Left lung (tissue), 10 donors: ENCODE measurements around the gene ANKLE2. TPM values are rescaled to one million over a fixed set of nuclear protein-coding genes. Genes with fewer than 3 reads are reported as not detected.
A peak's percentile ranks its signal among the peaks of the same experiment; 100 is the strongest.

ENCODE experiments used
- ATAC-seq: fragments of 200-7000 bp; cut with Tn5 transposase; one replicate; pipeline ENCODE4 v1.9.1; 2020; ENCODE audit warnings: moderate library complexity
- DNase-seq, 4 donors: peaks; one replicate each; pipeline ENCODE4 v3.0.0-alpha.2; 2013 to 2020
- H3K27ac ChIP-seq, 2 donors: fragments of 200-600 bp; sonication (generic) in 1 of 2; one replicate each; pipeline versions ENCODE4 v1.5.0 to v1.8.0; 2020 to 2021
- H3K27me3 ChIP-seq, 2 donors: fragments of 200-600 bp; sonication (generic) in 1 of 2; one replicate each; pipeline versions ENCODE4 v1.5.0 to v1.8.0; 2020 to 2021
- H3K36me3 ChIP-seq, 2 donors: fragments of 200-600 bp; sonication (generic) in 1 of 2; one replicate each; pipeline versions ENCODE4 v1.5.0 to v1.8.0; 2020 to 2021
- H3K4me1 ChIP-seq, 2 donors: fragments of 200-600 bp; one replicate each; pipeline ENCODE4 v1.8.0; 2021
- H3K4me3 ChIP-seq, 2 donors: fragments of 200-600 bp; sonication (generic) in 1 of 2; one replicate each; pipeline versions ENCODE4 v1.5.0 to v1.8.0; 2020 to 2021; ENCODE audit warnings: mild to moderate bottlenecking in 1 of 2
- H3K9me3 ChIP-seq, 2 donors: fragments of 200-600 bp; sonication (generic) in 1 of 2; one replicate each; pipeline versions ENCODE4 v1.5.0 to v1.8.0; 2020 to 2021
- intact Hi-C, 2 donors: fragments of 100-400 bp; cut with DNase I; formaldehyde crosslinking; loops; one replicate each; pipeline versions ENCODE4 v1.11.2 to v1.14.2; 2022
- polyA plus RNA-seq, 6 donors: library from polyadenylated mRNA; unstranded; fragments of 120-200 nt; gene quantifications; one replicate each; pipeline ENCODE4 v1.2.1, GENCODE V29; 2013; ENCODE audit not compliant: insufficient read length in 6 of 6
- total RNA-seq, 2 donors: library from RNA; stranded (reverse); fragmentation: NEBNext Ultra II Directional; extraction: Animal tissue kit (Norgen Biotek cat#: 25700); gene quantifications; one replicate each; pipeline ENCODE4 v1.2.1, GENCODE V29; 2021
- TF ChIP-seq, protein P1 (sequence below), 2 donors: fragments of 200-600 bp; sonication (generic) in 1 of 2; IDR thresholded peaks; one replicate each; pipeline versions ENCODE4 v1.5.0 to v1.8.0; 2021; ENCODE audit warnings: antibody characterized with exemption in 2 of 2
- donor health status: DM: no; HTN: yes; CAD: no.
- donor health status: DM: no; HTN: no; CAD: no.

ANKLE2 gene
- total and polyA plus RNA-seq, 8 donors: 59.3 to 84.9 (median 78.1) TPM

DNA sequence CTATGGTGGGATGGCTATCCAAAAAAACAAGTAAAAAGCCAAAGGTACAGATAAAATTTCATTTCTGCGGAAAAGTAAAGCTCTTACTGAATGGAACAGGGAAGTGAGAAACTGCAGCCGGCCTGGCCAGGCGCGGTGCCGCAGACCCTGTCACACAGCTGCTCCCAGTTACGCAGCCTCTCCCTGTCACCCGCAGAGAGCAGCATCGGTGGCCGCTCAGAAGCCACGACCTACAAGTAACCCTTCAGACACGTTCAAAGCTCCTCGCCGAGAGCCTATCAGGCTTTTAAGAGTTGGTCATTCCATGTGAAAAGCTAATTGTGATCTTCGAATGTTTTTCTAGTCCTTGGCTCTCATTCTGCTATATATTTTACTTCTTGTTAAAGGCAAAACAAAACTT lies 11.0 kb upstream of the ANKLE2 start:
- Histone ChIP-seq H3K27me3 (no peaks in the 10 kb centered on the region), H3K9me3 (no peaks in the 10 kb centered on the region), H3K4me1 (peaks cover 0 to 44% of the 10 kb centered on the region in 2 donors), H3K27ac (peak overlapping the region in 1 of 2 donors; percentile 37), H3K4me3 (no peak overlapping the region), H3K36me3 (peaks cover 0 to 85% of the 10 kb centered on the region in 2 donors)
- intact Hi-C loops: no loop called here
- TF ChIP-seq, protein P1, sequence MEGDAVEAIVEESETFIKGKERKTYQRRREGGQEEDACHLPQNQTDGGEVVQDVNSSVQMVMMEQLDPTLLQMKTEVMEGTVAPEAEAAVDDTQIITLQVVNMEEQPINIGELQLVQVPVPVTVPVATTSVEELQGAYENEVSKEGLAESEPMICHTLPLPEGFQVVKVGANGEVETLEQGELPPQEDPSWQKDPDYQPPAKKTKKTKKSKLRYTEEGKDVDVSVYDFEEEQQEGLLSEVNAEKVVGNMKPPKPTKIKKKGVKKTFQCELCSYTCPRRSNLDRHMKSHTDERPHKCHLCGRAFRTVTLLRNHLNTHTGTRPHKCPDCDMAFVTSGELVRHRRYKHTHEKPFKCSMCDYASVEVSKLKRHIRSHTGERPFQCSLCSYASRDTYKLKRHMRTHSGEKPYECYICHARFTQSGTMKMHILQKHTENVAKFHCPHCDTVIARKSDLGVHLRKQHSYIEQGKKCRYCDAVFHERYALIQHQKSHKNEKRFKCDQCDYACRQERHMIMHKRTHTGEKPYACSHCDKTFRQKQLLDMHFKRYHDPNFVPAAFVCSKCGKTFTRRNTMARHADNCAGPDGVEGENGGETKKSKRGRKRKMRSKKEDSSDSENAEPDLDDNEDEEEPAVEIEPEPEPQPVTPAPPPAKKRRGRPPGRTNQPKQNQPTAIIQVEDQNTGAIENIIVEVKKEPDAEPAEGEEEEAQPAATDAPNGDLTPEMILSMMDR (IDR thresholded peaks at IDR 0.05): no peak
- peak; percentile 13 for ATAC-seq
- no peak for DNase-seq

DNA sequence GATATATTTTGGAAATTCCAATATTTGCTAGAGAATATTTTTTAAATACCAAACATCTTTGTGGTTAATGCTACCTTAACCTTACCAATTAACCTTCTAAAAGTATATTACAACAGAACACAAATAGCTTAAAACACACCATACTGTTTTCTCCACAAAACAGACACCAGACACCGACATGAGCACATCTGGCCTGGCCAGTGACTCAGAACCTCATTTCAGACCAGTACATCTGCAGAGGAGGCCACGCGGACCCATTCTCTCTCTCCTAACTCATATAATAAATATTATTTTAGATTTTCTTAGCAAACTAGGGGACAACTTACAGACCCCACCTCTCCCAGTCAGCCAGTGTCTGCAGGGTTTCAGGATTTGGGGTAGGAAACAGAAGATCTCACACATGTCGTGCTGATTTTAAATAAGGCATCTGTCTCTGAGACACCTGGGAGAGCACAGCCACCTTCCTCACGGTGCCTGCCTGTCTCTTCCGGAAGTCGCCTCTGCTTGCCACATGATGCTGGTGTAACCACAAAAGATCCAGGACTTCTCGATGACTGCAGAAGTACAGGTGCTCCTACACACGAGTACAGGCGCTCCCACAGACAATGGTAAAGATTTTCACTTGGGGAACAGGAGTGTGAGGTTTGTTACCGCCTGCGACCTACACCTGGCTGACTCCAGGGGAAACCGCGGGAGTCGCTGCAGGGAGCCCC lies 9.7 kb upstream of the ANKLE2 start:
- H3K4me1 ChIP-seq: peaks cover 3 to 57% of the 10 kb centered on the region in 2 donors
- H3K9me3 ChIP-seq: no peaks in the 10 kb centered on the region
- intact Hi-C loops: no loop called here
- no peak overlapping the region for H3K4me3 ChIP-seq
- H3K36me3 ChIP-seq: peaks cover 0 to 71% of the 10 kb centered on the region in 2 donors
- H3K27ac ChIP-seq: peak overlapping the region in 1 of 2 donors; percentile 94
- H3K27me3 ChIP-seq: no peaks in the 10 kb centered on the region
- no peak for DNase-seq
- TF ChIP-seq, protein P1 (IDR thresholded peaks at IDR 0.05): no peak
- ATAC-seq: no peak

DNA sequence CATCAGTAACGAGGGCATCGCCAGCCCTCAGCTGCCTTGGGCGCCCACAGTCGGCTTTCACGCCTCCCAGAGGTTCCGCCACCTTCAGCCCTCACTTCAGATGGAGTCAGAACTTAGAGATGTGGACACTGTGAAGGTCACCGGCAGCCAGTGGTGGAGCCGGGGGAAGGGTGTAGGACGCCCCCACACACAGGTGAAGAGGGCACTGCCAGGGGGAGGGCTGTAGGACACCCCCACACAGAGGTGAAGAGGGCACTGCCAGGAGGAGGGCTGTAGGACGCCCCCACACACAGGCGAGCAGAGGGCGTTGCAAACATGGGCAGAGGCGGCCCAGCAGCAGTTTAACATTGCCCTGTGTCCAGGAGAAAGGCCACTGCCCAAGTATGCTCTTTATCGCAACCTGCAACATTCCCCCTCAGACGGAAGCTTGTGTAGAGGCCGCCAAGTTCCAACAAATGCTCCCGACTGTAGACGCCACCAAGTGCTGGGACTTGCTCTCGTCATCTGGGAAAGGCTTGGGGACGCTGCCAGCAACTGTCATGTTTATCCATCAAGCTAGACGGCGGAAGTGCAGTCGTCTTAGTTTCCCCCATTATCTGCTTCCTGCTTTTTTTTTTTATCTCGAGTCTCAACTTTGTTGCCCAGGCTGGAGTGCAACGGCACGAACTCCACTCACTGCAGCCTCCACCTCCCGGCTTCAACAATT lies 4.9 kb upstream of the ANKLE2 start:
- Histone ChIP-seq H3K4me1 (peaks cover 6 to 76% of the 10 kb centered on the region in 2 donors), H3K9me3 (no peaks in the 10 kb centered on the region), H3K27ac (peak overlapping the region; percentile 3 to 94), H3K36me3 (peaks cover 0 to 24% of the 10 kb centered on the region in 2 donors), H3K27me3 (no peaks in the 10 kb centered on the region), H3K4me3 (peak overlapping the region in 1 of 2 donors; percentile 1)
- DNase-seq: peak; percentile 36 to 79 (median 68)
- TF ChIP-seq, protein P1 (IDR thresholded peaks at IDR 0.05): no peak
- ATAC-seq: peak; percentile 7
- intact Hi-C loops: no loop called here

DNA sequence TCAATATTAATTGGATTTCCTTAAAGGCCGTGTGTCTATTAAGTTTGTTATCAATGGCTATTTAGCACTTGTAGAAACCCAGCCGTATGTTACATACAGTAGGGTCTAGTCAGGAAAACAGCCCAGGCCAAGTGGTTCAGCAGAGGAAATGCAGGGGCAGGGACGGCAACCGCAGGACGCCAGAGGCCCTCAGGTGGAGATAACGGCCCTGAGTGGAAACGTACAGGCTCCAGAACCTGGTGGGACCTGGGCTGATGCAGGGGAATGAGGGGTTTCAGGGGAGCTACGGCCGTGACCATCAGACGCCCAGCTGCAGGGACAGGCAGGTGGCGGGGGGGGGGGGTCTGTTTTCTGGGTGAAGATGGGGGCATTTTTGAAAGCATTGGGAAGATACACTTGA lies 3.7 kb upstream of the ANKLE2 start:
- Histone ChIP-seq H3K4me1 (peaks cover 8 to 70% of the 10 kb centered on the region in 2 donors), H3K27me3 (no peaks in the 10 kb centered on the region), H3K4me3 (no peak overlapping the region), H3K36me3 (peaks cover 0 to 13% of the 10 kb centered on the region in 2 donors), H3K9me3 (no peaks in the 10 kb centered on the region), H3K27ac (no peak overlapping the region)
- intact Hi-C loops: no loop called here
- TF ChIP-seq, protein P1 (IDR thresholded peaks at IDR 0.05): no peak
- ATAC-seq (no peak), DNase-seq (peak in 1 of 4 donors; percentile 35)

DNA sequence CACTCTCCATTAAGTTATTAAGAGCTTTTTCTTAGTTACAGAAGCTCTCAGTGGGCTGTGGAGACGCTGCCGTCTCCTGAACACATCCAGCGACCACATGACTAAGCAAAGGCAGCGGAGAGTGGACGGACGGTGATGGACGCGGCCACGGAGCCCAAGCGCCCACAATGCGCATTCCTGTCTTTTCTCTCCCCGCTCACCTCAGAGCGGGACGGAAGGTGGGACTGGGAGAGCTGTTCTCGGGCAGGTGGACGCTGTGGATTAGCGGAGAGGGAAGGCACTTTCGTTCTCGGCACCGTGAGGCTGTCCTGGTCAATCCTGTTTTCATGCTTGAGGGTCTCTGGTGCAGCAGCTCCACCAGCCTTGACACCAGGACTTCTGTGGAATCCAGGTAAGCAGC lies 2.6 kb upstream of the ANKLE2 start:
- no peak overlapping the region for H3K27ac ChIP-seq
- H3K36me3 ChIP-seq: peaks cover 0 to 3% of the 10 kb centered on the region in 2 donors
- H3K4me1 ChIP-seq: peaks cover 10 to 70% of the 10 kb centered on the region in 2 donors
- ATAC-seq: no peak
- H3K4me3 ChIP-seq: no peak overlapping the region
- intact Hi-C loops: no loop called here
- H3K27me3 ChIP-seq: no peaks in the 10 kb centered on the region
- TF ChIP-seq, protein P1 (IDR thresholded peaks at IDR 0.05): no peak
- DNase-seq: peak in 1 of 4 donors; percentile 75
- H3K9me3 ChIP-seq: no peaks in the 10 kb centered on the region
